ENCODE measurements around the gene ZC3H18.

Gene ZC3H18

DNA sequence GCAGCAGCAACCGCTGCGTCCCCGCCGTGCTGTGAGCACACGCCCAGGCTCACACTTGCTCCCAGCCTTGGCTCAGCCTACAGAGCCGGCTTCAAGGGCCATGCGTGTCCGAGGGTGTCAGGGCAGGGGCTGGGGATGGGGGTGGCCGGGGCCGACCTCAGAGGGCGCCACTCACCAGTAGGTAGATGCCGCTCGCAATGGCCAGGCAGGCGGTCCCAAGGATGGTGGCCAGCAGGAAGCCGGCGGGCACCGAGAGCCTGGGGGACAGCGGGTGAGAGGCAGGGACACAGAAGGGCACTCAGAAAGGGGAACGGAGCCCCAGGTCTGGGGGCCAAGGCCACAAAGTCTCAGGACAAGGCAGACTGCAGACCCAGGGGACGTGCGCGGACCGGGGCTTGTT, 75.7 kb downstream of the ZC3H18 start:
- ATAC-seq = no peak
- TF ChIP-seq, protein P1, sequence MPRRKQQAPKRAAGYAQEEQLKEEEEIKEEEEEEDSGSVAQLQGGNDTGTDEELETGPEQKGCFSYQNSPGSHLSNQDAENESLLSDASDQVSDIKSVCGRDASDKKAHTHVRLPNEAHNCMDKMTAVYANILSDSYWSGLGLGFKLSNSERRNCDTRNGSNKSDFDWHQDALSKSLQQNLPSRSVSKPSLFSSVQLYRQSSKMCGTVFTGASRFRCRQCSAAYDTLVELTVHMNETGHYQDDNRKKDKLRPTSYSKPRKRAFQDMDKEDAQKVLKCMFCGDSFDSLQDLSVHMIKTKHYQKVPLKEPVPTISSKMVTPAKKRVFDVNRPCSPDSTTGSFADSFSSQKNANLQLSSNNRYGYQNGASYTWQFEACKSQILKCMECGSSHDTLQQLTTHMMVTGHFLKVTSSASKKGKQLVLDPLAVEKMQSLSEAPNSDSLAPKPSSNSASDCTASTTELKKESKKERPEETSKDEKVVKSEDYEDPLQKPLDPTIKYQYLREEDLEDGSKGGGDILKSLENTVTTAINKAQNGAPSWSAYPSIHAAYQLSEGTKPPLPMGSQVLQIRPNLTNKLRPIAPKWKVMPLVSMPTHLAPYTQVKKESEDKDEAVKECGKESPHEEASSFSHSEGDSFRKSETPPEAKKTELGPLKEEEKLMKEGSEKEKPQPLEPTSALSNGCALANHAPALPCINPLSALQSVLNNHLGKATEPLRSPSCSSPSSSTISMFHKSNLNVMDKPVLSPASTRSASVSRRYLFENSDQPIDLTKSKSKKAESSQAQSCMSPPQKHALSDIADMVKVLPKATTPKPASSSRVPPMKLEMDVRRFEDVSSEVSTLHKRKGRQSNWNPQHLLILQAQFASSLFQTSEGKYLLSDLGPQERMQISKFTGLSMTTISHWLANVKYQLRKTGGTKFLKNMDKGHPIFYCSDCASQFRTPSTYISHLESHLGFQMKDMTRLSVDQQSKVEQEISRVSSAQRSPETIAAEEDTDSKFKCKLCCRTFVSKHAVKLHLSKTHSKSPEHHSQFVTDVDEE (CRISPR knock-in tag; IDR thresholded peaks at IDR 0.05) = no peak
- TF ChIP-seq ZNF8 (CRISPR knock-in tag; IDR thresholded peaks at IDR 0.05) = no peak
- TF ChIP-seq RARB (CRISPR knock-in tag; IDR thresholded peaks at IDR 0.05) = no peak
- no peak for TF ChIP-seq ISL1 (CRISPR knock-in tag; IDR thresholded peaks at IDR 0.05)

DNA sequence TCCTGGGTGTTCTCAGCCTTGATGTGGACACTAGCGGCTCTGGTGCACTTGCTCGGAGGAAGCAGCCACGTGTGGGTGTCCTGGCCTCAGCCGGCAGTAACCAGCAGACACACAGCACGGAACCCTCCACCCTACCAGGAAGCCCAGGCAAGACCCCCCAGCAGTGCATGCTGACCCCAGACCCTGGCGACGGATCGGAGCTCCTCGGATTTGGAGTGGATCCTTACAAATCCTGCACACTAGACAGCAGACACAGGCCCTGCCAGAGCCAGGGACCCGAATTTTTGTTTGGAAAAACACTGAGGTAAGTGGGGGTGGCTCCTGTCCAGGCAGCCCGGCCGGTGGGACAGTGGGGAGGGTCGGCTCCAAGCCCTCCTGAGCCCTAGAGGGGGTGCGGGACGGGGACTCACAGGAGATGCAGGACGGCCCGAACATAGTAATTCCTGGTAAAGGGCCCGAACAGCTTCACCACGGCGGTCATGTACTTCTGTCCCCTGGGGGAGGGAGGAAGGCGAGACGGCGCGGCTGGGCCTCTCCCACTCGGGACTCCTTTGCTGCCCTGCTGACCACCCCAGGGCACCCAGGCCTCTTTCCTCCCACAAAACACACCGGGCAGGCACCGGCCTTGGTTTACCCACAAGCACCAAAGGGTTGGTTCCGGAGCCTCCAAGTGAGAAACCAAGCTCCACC, 76.3 kb downstream of the ZC3H18 start:
- TF ChIP-seq, protein P1 (CRISPR knock-in tag; IDR thresholded peaks at IDR 0.05) = no peak
- TF ChIP-seq, protein P2, sequence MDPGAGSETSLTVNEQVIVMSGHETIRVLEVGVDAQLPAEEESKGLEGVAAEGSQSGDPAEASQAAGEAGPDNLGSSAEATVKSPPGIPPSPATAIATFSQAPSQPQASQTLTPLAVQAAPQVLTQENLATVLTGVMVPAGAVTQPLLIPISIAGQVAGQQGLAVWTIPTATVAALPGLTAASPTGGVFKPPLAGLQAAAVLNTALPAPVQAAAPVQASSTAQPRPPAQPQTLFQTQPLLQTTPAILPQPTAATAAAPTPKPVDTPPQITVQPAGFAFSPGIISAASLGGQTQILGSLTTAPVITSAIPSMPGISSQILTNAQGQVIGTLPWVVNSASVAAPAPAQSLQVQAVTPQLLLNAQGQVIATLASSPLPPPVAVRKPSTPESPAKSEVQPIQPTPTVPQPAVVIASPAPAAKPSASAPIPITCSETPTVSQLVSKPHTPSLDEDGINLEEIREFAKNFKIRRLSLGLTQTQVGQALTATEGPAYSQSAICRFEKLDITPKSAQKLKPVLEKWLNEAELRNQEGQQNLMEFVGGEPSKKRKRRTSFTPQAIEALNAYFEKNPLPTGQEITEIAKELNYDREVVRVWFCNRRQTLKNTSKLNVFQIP (CRISPR knock-in tag; IDR thresholded peaks at IDR 0.05; ENCODE audit: borderline replicate concordance, low read depth) = no peak
- no peak for TF ChIP-seq BACH2 (CRISPR knock-in tag; IDR thresholded peaks at IDR 0.05; ENCODE audit: borderline replicate concordance)
- no peak for ATAC-seq

DNA sequence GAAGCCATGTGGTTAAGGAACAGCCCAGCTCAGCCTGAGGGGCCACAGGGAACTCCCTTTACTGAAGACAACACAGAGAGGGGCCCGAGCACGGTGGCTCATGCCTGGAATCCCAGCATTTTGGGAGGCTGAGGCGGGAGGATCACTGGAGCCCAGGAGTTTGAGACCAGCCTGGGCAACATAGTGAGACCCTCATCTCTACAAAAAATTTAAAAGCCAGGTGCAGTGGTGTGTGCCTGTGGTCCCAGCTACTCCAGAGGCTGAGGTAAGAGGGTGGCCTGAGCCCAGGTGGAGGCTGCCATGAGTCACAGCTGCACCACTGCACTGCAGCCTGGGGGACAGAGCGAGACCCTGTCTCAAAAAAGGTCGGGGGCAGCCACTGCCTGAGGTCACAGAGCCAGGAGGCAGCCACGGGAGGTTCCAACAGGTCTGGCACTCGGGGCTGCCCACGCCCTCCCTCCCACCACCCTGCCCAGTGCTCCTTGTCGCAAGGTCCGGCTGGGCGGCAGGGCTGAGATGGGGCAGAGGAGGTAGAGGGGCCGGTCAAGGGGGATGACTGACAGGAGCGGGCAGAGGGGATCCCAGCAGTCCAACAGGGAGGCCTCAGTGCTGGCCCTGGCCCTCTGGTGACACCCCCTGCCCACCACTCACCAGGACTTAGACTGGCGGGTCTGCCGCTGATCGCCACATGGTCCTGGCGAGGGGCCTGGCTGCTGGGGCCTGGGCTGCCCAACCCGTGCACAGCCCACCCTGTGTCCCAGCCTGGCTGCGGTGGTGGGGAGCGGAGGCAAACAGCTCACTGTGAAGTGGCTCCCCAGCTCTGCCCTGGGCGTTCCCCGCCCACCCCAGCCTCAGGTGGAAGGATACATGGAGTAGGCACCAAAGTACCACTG, 77.2 kb downstream of the ZC3H18 start:
- ATAC-seq = no peak
- TF ChIP-seq ZNF565 (CRISPR knock-in tag; conservative IDR thresholded peaks at IDR 0.05; ENCODE audit: low read depth) (no peak), GLIS3 (CRISPR knock-in tag; IDR thresholded peaks at IDR 0.05) (no peak), PPARA (CRISPR knock-in tag; IDR thresholded peaks at IDR 0.05; ENCODE audit: borderline replicate concordance) (no peak), ZFP3 (CRISPR knock-in tag; IDR thresholded peaks at IDR 0.05) (no peak), SNAI2 (CRISPR knock-in tag; IDR thresholded peaks at IDR 0.05) (no peak), OSR1 (CRISPR knock-in tag; IDR thresholded peaks at IDR 0.05) (no peak), ESRRG (CRISPR knock-in tag; IDR thresholded peaks at IDR 0.05) (no peak), TOX (CRISPR knock-in tag; IDR thresholded peaks at IDR 0.05; ENCODE audit: borderline replicate concordance) (no peak), ZFP30 (CRISPR knock-in tag; IDR thresholded peaks at IDR 0.05) (no peak)

DNA sequence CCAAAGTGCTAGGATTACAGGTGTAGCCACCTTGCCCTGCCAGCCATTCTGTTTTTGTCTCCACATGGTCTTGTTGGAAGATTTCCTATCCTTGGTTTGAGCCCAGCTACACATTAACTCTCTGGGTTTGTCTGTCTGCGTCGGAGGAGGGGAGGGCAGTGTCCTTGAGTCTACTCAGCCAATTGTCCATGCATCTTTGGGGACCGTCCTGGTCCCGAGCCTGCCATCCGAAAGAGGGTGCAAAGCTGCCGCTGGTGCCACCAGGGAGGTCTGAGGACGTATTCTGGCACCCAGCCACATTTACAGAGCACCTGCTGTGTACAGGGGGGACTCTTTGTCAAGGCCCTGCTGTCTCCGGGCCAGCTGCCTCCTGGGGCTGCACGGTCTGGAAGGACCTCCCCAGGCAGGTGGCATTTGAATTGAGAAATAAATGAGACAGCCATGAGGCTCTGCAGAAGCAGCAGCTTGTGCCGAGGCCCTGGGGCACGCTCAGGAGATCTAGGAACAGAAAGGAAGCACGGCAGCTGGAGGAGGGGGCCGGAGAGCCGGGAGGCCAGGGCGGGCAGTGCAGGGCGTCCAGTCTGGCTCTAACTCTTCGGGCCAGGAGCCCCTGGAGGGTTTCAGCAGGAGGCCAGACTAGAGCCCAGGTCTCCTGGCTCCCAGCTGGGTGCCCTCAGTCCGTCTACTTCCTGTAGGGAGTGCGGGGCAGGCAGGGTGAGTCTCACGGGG, 79.2 kb downstream of the ZC3H18 start:
- no peak for ATAC-seq
- TF ChIP-seq, protein P2 (CRISPR knock-in tag; IDR thresholded peaks at IDR 0.05; ENCODE audit: borderline replicate concordance, low read depth) = no peak
- TF ChIP-seq ISL1 (CRISPR knock-in tag; IDR thresholded peaks at IDR 0.05) = no peak
- TF ChIP-seq ZC3H10 (CRISPR knock-in tag; IDR thresholded peaks at IDR 0.05) = no peak
- no peak for TF ChIP-seq TOX (CRISPR knock-in tag; IDR thresholded peaks at IDR 0.05; ENCODE audit: borderline replicate concordance)
- no peak for TF ChIP-seq RARB (CRISPR knock-in tag; IDR thresholded peaks at IDR 0.05)
- TF ChIP-seq BACH2 (CRISPR knock-in tag; IDR thresholded peaks at IDR 0.05; ENCODE audit: borderline replicate concordance) = no peak
- TF ChIP-seq ZFP3 (CRISPR knock-in tag; IDR thresholded peaks at IDR 0.05) = no peak
- TF ChIP-seq, protein P3, sequence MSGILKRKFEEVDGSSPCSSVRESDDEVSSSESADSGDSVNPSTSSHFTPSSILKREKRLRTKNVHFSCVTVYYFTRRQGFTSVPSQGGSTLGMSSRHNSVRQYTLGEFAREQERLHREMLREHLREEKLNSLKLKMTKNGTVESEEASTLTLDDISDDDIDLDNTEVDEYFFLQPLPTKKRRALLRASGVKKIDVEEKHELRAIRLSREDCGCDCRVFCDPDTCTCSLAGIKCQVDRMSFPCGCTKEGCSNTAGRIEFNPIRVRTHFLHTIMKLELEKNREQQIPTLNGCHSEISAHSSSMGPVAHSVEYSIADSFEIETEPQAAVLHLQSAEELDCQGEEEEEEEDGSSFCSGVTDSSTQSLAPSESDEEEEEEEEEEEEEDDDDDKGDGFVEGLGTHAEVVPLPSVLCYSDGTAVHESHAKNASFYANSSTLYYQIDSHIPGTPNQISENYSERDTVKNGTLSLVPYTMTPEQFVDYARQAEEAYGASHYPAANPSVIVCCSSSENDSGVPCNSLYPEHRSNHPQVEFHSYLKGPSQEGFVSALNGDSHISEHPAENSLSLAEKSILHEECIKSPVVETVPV (CRISPR knock-in tag; IDR thresholded peaks at IDR 0.05) = no peak

Measured in SK-N-SH treated with all-trans-retinoic acid at 6 μM for 48 hours (cell line).